ENCODE results near the gene RPS14. TPM values are rescaled to one million over a fixed set of nuclear protein-coding genes. Genes with fewer than 3 reads are reported as not detected.

The RPS14 gene
- total and polyA plus RNA-seq, 2 donors, result 2,233 to 4,014 TPM

DNA sequence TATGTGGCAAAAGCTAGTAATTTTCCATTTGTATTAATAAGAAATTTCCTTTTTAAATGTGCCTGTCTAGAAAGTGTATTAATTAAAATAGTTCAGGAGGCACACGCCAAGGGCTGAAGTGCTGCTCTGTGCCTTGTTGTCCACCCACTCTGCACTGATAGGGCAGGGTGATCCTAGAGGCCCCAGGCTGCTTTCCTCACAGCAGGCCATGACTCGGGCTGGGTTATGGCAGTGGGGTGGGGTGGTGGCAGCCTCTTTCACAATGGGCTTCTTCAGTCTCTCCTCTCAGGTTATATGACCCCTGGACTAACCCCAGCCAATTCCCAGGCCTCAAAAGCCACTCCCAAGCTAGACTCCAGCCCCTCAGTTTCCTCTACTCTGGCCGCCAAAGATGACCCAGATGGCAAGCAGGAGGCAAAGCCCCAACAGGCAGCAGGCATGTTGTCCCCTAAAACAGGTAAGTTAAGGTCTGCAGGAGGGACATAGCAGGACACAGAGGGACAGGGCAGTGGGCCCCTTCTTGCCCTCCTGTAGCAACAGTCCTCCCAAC lies 56.4 kb downstream of the RPS14 start:
- Histone ChIP-seq H3K27ac (ENCODE audit: low read depth) (no peak overlapping the region), H3K4me1 (ENCODE audit: insufficient read depth) (no peaks in the 10 kb centered on the region), H3K36me3 (ENCODE audit: insufficient read depth) (peaks cover 7% of the 10 kb centered on the region), H3K4me3 (ENCODE audit: low read depth, low read length) (no peak overlapping the region)
- 80% methylated on average over 3 of the region's 3 CpGs for WGBS
- DNase-seq (ENCODE audit: extremely low spot score), result no peak

GRCh38 chr5:150392680-150393079 lies 56.9 kb downstream of the RPS14 start:
- no peak for DNase-seq (ENCODE audit: extremely low spot score)
- H3K36me3 ChIP-seq (ENCODE audit: insufficient read depth), result peaks cover 7% of the 10 kb centered on the region
- WGBS, result 90% methylated on average over 7 of the region's 7 CpGs

More at GRCh38 chr5:150392680-150393079, 56.9 kb downstream of the RPS14 start:
- Histone ChIP-seq H3K27ac (ENCODE audit: low read depth) (no peak overlapping the region), H3K4me3 (ENCODE audit: low read depth, low read length) (no peak overlapping the region), H3K4me1 (ENCODE audit: insufficient read depth) (no peaks in the 10 kb centered on the region)

Other genes with a start within 250 kb of the RPS14 start
- gene CAMK2A, start 160.0 kb downstream of the RPS14 start, total RNA-seq, result 1.8 TPM
- gene CAMK2A, start 160.0 kb downstream of the RPS14 start, polyA plus RNA-seq, result 2.6 TPM
- gene ARSI, start 146.8 kb downstream of the RPS14 start, total RNA-seq, result 16.8 TPM
- gene ARSI, start 146.8 kb downstream of the RPS14 start, polyA plus RNA-seq, result 4.8 TPM
- 11.9 TPM for gene TCOF1, start 92.0 kb downstream of the RPS14 start, total RNA-seq
- 22.8 TPM for gene TCOF1, start 92.0 kb downstream of the RPS14 start, polyA plus RNA-seq
- 161 TPM for gene CD74, start 36.8 kb downstream of the RPS14 start, total RNA-seq
- 554 TPM for gene CD74, start 36.8 kb downstream of the RPS14 start, polyA plus RNA-seq
- 27.1 TPM for gene NDST1, start 58.4 kb upstream of the RPS14 start, total RNA-seq
- gene NDST1, start 58.4 kb upstream of the RPS14 start, polyA plus RNA-seq, result 37.5 TPM
- gene SYNPO, start 190.9 kb upstream of the RPS14 start, total RNA-seq, result 6.8 TPM
- 47.2 TPM for gene SYNPO, start 190.9 kb upstream of the RPS14 start, polyA plus RNA-seq
- gene MYOZ3, start 211.5 kb upstream of the RPS14 start, total RNA-seq, result 3.2 TPM
- gene MYOZ3, start 211.5 kb upstream of the RPS14 start, polyA plus RNA-seq, result 1.5 TPM